PFSK-1 (cell line): ENCODE measurements around the gene SH3PXD2A.

ENCODE experiments used
- FOXP2 ChIP-seq: optimal IDR thresholded peaks from 2 replicates; pipeline ENCODE3; 2011; ENCODE audit warnings: borderline replicate concordance, control low read depth, inconsistent platforms; ENCODE audit not compliant: insufficient read depth; ENCODE audit errors: extremely low read length, extremely low read depth
- POLR2AphosphoS5 ChIP-seq: IDR thresholded peaks from 2 replicates; pipeline ENCODE4 v1.6.1; 2012; ENCODE audit warnings: low read depth, mild to moderate bottlenecking, control low read depth, low read length, moderate library complexity
- SIN3A ChIP-seq: IDR thresholded peaks from 2 replicates; pipeline ENCODE4 v1.6.1; 2012; ENCODE audit warnings: mild to moderate bottlenecking, low read length, moderate library complexity, borderline replicate concordance; ENCODE audit not compliant: insufficient read depth
- TF ChIP-seq, protein P1 (sequence below), 2 experiments: IDR thresholded peaks; 2 replicates each; pipeline versions ENCODE4 v1.6.1 to v1.8.0; 2011 to 2012; ENCODE audit warnings: low read depth in 2 of 2, low read length in 2 of 2, control low read depth in 1 of 2, inconsistent platforms in 1 of 2, mild to moderate bottlenecking in 1 of 2, moderate library complexity in 1 of 2; ENCODE audit not compliant: insufficient read depth in 1 of 2

DNA sequence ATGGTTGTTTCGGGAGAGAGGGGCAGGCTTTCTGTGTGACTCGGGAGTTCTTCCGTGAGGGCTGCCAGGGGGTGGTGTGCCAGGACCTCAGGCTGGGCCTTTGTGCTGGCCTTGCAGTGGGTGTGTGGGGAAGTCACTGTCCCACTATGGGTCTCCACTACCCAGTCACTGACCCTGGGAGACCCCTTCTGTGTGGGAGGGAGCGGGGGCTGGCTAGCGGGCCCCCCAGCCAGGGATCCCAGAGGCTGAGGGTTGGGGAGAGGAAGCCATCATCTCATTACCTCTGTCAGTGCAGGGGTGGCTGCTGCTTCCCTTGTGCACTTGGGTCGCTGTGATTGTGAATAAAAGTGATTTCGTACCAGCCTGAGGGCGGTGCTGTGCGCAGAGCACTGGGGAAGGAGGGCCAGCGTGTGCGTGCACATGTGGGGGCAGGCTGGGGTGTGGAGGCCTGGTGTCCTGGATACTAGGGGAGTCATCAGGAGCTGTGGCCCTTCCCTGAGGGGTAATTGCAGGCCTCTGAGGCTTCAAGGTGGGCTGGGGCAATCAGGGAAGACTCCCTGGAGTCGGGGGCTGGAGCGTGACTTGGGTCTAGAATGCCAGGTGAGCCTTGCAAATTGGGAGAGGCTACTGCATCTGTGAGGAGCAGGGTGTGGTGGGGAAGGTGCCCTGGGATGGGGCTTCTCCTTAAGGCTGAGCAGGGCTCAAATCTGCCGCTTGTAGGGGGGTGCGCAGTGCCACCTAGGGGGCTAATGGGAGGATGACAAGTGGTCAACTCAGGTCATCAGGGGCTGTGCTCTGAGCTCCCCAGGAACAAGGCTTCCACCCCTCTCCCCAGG is 263.0 kb downstream of the SH3PXD2A start:
- TF ChIP-seq POLR2AphosphoS5 = no peak
- TF ChIP-seq SIN3A = no peak
- TF ChIP-seq, protein P1, sequence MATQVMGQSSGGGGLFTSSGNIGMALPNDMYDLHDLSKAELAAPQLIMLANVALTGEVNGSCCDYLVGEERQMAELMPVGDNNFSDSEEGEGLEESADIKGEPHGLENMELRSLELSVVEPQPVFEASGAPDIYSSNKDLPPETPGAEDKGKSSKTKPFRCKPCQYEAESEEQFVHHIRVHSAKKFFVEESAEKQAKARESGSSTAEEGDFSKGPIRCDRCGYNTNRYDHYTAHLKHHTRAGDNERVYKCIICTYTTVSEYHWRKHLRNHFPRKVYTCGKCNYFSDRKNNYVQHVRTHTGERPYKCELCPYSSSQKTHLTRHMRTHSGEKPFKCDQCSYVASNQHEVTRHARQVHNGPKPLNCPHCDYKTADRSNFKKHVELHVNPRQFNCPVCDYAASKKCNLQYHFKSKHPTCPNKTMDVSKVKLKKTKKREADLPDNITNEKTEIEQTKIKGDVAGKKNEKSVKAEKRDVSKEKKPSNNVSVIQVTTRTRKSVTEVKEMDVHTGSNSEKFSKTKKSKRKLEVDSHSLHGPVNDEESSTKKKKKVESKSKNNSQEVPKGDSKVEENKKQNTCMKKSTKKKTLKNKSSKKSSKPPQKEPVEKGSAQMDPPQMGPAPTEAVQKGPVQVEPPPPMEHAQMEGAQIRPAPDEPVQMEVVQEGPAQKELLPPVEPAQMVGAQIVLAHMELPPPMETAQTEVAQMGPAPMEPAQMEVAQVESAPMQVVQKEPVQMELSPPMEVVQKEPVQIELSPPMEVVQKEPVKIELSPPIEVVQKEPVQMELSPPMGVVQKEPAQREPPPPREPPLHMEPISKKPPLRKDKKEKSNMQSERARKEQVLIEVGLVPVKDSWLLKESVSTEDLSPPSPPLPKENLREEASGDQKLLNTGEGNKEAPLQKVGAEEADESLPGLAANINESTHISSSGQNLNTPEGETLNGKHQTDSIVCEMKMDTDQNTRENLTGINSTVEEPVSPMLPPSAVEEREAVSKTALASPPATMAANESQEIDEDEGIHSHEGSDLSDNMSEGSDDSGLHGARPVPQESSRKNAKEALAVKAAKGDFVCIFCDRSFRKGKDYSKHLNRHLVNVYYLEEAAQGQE (IDR thresholded peaks at IDR 0.05; ENCODE audit: insufficient read depth in 1 of 2, low read depth in 2 of 2, low read length in 2 of 2) = no peak
- TF ChIP-seq FOXP2 = no peak
